Activated gamma-delta T cell treated with anti-CD3 and anti-CD28 coated beads, Interleukin-2, amount 50 U/mL, for 16 hours (primary cell): ENCODE data around the gene GMEB2.
"Not testable (repeated sequence)": the region's sequence is repeated elsewhere in the genome, so short reads cannot be mapped to it uniquely, and the experiment has no call there.

Experiments used
- DNase-seq: peaks from one replicate; pipeline ENCODE4 v3.0.0-alpha.2; 2020; ENCODE audit warnings: low read depth

GMEB2 gene

DNA sequence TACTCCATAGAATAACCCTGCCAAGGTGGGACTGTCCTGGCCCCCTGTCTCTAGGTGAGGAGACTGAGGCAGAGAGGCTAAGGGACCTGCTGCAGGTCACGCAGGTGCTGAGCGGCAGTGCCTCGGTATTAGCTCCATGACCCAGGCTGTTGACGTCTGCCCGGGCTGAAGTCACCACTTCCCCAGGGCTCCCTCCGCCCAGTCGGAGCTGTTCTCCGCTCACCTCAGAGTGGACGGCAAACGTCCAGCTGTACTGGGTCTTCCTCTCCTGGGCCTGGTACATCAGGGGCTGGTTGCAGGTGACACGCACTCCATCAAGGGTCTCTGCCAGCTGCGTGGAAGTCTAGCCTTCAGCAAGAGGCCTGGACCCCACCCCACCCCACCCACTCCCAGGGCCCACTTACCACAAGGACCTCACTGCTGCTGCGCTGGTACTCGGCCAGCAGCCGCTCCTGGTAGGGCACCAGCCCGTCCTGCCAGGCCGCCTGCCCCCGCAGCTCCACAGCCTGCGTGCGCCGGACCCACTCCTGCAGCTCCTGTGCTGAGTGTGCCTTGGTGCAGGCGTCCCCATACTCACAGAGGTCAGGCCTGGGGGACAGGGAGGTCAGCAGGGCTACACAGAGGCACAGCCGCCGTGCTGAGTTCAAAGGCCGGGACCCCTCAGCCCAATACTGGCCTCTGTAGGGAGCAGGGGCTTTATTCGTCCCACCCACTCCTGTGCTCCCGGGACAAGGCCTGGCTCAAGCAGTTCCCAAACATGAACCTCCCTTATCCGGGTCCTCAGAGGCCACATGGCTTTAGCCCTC, 56.4 kb downstream of the GMEB2 start:
- DNase-seq: no peak

DNA sequence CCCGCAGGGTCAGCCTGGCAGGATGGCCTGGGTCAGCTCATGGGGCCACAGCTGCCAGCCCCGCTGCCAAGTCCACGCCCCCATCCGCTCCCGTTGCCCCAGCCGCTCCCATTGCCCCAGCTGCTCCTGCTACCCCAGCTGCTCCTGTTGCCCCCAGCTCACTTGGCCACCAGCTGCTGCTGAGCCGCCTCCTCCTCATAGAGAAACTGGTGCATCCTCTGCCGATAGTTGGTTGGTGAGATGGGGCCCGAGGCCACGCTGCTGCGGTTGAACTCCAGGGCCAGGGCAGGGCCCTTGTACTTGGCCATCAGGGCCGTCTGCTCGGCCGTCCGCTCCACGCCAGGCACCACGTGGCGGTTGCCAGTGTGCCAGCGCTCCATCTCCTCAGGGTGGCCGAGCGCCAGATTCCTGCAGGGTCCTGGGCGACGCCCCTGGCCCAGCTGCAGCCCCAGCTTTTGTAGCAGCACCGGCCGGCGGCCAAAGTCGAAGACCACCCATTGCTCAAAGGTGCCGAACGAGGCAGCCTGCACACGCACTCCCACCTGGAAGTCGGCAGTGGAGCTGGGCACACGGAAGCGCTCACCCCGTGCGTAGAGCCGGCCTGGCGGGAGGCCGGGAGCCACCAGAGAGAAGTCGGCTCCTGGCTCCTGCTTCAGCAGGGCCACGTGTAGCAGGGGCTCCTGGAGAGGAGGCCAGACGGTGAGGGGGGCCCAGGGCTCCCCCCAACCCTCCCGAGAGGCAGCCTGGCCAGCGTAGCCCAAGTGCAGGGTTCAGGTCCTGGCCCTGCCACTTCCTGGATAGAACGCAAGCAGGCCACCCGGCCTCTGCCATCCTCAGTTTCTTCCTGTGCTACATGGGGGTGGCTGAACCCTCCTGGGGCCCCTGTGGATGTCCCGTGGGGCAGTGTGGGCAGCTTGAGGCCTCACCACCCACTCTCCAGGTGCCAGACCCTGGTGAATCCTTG, 57.6 kb downstream of the GMEB2 start:
- no peak for DNase-seq

DNA sequence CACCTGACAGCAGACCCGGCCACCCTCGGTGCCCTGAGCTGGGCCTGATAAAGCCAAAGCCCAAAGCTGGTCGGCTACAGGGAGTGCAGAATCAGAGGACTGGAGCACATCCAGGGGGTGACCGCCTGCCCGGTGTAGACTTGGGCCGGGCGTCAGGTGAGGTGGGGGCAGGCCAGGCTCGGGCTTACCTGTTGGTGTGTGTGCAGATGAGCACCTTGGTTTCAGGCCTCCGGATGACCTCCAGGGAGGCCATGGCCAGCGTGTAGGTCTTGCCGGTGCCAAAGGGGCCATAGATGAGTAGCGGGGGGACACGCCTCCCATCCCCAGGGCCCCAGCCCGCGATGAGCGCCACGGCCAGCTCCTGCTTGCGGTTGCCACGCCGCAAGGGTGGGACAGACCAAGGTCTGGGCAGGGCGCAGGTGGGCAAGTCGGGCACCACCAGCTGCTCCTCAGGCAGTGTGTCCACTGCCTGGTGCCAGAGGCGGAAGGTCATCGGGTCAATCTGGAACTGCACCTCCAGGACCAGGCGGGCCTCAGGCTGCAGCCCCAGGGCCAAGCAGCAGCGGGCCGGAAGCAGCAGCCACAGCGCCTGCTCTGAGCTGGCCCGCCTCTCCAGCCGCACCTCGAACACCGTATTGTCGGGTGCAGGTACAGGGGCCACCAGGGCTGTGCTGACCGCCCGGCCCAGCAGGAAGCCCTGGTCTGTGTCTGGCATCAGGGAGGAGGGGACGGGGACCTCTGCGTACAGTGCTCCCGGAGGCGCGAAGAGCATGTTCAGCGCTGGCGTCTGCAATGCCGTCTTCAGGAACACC, 58.5 kb downstream of the GMEB2 start:
- DNase-seq: no peak

DNA sequence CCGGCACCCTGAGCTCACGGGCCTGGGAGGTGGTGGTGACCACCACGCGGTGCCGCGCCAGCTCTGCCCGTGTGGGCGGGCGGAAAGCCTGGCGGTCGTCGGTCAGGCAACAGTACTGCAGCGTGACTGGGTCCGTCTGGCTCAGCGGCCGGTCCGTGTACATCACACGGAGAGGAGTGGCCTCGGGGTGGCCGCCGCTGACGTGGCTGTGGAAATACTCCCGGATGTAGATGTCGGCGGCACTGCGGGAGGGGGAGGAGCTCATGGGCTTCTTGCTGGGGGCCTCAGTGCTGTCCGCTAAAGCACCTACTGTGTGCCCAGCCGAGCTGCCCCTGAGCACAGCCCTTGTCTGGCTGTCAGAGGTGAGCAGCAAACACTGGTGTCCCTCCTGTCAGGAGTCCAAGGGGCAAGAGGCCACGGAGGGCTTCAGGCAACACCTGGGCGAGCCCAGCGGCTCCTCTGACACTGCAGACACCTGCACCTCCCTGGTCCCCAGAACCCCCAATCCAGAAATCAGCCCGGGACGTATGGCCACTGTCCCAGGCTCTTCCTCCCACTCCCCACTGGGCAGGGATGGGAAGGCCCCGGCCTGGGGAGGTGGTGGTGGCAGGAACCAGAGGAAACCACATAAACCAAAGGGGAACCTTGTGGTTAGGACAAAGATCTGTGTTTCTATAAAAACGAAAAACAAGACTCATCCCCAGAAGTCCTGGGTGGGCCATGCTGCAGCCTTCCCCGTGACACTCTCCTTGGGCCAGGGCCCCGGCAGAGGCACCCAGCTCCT, 59.3 kb downstream of the GMEB2 start:
- peak; percentile 30 for DNase-seq

DNA sequence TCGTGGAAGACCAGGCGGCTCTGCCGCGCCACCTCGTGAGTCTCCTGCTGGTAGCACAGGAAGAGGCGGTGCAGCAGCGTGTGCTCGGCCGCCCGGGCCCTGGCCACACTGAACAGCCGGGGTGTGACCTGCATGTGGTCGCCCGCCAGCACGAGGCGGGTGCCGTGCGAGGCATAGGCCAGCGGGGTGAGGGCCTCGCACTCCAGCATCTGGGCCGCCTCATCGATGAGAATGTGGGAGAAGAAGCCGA, 59.8 kb downstream of the GMEB2 start:
- no peak for DNase-seq

DNA sequence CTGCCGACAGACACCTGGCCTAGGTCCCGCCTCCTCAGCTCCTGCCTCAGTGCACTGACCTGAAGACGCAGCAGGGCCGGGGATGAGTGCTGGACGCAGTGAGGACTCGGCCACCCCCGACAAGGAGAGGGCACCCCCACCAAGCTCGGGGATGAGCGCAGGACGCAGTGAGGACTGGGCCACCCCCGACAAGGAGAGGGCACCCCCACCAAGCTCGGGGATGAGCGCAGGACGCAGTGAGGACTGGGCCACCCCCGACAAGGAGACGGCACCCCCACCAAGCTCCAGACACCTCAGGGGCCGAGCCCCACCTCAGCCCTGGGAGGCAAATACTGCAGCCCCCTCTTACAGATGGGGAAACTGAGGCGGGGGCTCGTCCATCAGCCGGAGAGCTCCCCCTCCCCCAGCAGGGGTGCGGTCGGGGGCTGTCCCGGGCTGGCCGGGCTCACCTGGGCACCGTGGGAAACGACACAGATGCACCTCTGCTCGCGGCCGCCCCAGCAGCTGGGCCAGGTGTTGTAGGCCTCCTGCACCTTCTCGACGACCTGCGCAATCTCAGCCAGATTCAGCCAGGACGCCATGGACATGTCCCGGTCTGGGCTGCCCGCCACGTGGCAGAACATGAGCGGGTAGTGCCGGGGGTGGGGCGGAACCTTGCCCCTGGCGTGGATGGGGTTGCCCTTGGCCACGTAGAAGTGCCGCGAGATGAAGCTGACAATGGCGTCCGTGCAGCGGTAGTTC, 60.3 kb downstream of the GMEB2 start:
- no peak for DNase-seq

DNA sequence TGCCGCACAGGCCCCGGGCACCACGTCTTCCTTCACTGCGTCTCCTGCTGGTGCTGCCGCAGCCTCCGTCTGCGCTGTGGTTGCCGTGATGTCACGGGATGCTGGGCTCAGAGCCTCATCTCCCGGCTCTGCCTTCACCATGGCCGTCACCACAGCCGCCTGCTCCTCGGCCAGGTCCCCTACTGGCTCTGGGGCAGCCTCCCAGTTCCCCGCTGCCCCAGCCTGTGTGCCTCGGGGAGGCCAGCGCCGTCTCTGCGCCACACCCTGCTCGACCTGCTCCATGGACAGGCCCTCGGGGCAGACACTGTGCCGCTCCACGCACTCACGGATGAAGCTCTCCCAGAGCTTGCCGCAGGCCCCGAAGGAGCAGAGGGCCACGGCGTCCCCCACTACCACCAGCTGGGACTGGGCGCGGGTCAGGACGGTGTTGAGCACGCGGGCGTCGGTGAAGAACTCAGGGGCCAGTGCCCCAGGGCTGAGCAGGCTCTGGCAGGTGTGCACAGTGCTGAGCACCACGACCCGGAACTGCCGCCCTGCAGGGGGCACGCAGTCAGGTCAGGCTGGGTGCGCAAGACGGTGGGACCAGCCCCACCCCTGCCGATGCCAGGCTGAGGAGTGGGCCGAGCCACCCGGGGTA, 61.1 kb downstream of the GMEB2 start:
- DNase-seq: no peak

DNA sequence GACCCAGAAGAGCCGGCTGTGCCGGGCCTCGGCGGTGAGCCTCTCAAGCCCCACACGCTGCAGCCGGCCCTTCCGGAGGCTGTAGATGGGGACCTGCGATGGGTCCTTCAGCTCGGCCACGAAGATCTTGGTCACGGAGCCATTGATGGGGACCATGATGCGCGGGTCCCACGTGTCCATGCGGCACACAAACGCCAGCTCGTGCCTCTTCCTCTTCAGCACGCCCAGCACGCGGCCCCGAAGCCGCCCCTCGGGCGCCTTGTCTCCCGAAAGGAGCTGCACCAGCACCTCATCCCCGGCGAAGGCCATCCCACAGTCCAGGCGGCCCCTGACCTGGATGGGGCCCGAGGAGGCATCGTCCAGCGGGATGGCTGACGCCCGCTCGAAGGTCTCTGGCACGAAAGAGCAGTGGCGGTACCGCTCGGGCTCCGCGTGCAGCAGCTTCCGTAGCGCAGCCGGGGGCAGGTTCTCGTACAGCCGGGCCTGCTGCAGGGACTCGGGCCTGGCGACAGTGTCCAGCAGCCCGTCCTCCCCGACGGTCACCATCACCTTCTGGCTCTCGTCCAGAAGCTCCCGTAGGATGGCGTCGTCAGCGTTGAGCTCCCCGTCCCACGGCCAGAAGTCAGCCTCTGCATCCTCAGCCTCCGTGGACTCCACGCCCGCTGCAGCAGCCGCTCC, 61.7 kb downstream of the GMEB2 start:
- DNase-seq: no peak

DNA sequence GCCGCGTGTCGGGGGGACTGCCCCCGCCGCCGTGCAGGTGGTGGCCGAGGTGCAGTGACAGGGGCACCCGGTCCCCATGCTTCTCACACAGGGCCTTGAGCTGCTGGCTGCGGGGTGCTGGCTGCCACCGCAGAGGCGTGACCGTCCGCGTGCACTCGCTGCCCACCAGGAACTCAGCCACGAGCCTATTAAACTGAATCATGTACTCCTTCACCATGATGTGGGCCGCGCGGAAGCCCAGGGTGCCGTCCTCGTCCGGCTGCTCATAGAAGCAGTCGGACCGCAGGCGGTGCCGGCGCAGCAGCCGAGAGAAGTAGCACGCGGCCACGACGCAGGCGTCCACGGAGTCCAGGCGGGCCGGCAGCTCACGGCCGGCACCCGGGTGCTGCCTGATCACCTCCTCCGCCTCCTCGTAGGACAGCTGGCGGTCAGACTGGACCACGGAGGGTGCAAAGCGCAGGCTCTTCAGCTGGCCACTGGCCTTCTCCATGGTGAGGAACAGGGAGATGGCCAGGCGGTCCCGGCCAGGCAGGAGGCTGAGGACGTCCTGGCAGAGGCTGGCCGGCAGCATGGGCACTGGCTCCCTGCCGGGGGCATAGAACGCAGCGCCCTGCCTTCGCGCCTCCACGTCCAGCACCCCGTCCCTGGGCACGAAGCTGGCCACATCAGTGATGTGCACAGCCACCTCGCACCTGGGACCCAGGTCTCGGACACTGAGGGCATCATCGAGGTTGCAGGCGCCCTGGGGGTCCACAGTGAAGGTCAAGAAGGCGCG, 62.7 kb downstream of the GMEB2 start:
- DNase-seq: no peak

DNA sequence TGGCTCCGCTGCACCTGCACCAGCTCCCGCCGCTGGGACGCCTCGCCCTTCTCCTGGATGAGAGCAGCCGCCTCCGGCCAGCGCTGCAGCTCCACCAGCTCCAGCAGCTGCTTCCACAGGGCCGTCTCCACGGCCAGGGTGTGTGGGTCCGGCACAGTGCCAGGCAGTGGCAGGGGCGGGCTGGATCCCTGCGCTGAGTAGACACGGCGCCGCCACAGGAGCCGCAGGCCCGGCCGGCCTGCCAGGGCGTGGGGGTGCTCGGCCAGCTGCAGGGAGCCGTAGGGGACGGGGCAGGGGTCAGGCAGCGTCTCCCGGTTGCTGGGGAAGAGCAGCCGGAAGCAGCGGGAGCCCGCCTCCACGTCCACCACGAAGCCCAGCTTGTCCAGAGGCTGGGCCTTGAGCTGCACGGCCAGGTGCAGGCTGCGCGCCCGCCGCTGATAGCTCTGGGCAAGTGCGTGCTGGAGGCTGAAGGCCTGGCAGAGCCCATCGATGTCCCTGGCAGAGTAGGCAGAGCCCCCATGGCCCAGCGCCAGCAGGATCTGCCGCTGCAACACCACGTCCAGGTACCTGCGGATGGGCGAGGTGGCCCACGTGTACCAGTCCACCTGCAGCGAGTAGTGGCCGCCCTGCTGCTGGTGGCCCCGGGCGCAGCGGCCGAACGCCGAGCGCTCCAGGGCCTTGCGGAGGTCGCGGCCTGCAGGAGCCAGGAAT, 63.5 kb downstream of the GMEB2 start:
- DNase-seq: no peak

DNA sequence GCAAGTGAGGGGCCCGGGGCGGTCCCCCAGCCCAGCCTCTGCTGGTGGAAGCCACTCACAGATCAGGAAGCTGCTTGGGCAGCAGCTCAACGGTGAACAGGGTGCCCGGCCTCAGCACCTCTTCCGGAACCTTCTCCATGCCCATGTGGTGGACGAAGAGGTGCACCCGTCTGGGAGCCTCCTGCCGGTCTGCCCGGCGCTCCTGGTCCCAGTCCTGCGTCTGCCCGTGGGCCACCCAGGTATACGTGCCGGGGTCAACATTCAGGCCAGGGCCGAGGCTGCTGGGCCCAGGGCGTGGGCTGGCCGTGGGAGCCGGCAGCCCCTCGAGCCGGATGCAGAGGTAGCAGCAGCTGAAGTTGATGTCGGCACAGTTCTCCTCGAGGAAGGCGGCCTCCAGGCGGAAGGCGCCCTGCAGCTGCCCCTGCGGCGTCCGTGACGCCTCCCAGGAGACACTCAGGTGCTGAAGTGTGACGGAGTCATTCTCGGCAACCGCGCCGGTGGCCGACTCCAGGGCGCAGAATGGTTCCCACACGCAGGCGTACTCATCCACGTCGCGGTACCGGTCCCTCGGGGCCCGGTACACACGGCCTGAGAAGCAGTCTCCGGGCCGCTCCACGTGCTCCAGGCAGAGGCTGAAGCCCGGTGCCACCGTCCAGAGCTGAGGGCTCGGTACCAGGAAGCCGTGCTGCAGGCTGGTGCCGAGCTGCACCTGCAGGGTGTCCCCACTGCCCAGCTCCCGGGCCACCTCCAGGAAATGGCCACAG, 64.3 kb downstream of the GMEB2 start:
- DNase-seq: no peak

DNA sequence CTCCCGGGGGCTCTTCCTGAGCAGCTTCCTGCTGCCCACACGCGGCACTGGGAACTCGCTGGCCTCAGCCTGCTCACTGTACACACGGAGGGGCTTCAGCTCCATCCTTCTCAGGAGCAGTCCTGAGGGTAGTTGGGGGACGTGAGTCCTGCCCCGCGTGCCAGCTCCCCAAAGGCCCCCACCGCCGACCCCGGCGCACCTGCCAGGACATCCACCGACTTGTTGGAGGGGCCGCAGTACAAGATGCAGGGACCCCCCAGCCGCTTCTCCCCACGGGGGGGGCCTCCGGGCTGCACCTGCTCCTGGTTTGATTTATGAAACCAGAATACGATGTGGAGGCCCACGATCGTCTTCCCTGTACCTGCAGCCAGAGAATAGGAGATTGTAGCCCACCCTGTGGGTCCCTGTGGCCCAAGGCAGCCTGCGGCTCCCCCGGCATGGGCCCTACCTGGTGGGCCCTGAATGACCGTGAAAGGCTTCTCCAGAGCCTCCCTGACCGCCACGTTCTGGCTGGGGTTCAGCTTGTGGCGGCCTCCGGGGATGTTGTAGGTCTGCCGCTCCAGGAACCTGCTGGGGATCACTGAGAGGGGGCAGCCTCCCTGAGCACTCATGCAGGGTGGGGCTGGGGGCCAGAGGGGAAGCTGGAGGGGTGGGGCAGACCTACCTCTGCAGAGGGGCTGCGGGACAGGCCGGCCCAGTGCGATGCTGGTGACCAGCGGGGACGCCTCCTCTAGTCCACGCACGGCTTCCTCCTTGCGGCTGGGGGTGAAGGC, 65.1 kb downstream of the GMEB2 start:
- DNase-seq: no peak

DNA sequence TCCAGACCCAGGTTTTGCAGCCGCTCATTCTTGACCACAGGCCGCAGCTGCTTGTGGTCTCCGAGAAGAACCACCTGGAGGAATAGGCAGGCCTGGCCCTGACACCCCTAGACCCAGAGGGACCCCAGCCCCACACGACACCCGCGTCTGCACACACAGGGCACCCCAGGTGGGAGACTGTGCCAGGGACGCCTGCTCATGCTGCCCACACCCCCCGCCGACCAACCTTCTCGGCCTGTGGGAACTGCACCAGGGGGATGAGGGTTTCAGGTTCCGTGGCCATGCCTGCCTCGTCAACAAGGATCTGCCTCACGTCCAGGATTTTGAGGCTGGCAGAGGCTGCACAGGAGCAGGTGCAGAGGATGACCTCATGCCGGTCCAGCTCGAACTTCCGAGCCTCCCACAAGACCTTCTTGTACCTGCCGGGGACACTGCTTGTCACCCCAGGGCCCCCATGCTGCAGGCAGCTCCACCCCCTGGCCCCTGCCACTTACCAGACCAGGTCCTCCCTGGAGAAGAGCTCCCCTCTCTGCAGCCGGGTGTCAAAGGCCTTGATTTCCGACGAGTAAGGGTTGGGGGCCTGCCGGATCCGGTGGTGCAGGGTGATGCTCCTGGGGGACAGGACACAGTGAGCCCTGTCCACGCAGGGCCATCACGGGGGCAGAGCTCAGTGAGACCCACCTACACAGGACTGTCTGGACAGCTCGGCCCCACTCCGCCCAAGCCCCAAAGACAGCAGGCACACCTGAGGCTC, 65.9 kb downstream of the GMEB2 start:
- no peak for DNase-seq

DNA sequence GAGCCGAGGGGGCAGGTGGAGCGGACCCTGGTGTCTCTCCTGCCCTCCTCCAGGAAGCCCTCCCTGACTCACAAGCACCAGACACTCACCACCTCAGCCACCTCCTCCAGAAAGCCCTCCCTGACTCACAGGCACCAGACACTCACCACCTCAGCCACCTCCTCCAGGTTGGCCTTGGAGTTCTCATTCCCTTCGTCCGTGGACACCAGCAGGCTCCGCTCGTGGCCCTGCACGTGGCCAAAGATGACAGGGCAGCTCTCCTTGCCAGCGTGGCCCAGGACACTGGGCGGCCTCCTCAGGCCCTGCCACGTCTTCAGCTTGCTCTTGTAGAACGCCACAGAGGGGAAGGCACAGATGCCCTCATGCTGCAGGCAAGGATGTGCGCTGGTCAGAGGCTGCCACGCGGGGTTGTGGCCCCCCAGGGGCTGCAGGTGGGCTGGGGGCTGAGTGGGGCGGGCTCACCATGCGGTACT, 66.5 kb downstream of the GMEB2 start:
- no peak for DNase-seq

DNA sequence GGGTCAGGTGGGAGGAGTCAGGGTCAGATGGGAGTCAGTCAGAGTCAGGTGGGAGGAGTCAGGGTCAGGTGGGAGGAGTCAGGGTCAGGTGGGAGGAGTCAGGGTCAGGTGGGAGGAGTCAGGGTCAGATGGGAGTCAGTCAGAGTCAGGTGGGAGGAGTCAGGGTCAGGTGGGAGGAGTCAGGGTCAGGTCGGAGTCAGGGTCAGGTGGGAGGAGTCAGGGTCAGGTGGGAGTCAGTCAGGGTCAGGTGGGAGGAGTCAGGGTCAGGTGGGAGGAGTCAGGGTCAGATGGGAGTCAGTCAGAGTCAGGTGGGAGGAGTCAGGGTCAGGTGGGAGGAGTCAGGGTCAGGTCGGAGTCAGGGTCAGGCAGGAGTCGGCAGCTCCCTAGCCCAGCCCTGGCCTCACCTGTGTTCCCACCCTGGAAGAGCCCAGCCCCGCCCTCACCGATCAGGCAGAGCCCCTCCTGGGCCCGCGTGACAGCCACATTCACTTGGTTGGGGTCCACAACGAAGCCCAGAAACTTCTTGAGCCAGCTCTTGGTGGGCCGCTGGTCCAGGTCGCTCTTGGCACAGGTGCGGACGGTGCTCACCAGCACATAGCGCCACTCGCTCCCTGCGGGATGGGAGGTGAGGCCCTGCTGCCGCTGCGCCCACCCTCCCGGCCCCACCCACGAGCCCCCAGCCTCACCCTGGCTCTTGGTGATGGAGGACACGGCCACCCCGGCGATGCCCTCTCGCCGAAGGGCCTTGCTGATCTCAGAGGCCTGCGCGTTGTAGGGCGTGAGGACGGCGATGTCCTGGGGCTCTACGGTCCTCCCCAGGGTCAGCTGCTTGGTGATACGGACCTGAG, 67.2 kb downstream of the GMEB2 start:
- DNase-seq: not testable (repeated sequence)
